KG1 (cell line): ENCODE results near the gene THSD4.
"Not testable (repeated sequence)": the region's sequence is repeated elsewhere in the genome, so short reads cannot be mapped to it uniquely, and the experiment has no call there.

ENCODE experiments used
- DNase-seq: peaks from one replicate; lab custom pipeline; 2025; lab: John Stamatoyannopoulos, UW

THSD4 gene

DNA sequence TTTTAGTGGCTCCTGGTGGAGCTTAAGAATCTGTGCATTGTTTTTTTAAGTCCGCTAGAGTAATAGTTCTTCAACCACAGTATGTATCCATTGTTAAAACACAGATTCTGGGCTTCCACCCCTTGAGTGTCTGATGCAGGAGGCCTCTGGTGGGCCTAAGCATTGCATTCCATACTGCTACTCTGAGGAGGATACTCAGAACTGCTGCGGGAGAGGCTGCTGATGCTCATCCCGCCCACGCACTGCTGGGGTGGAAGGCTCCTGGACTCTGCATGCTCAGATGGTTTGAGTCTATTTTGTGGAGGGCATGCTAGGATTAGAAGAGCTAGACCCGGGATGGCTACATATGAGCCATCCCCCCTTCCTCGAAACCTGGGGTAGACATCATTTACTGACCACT is 74.4 kb downstream of the THSD4 start:
- no peak for DNase-seq

GRCh38 chr15:71191296-71191695 is 76.0 kb downstream of the THSD4 start:
- no peak for DNase-seq

- DNase-seq, result no peak
Measured at GRCh38 chr15:71192816-71193215, 77.5 kb downstream of the THSD4 start.

DNA sequence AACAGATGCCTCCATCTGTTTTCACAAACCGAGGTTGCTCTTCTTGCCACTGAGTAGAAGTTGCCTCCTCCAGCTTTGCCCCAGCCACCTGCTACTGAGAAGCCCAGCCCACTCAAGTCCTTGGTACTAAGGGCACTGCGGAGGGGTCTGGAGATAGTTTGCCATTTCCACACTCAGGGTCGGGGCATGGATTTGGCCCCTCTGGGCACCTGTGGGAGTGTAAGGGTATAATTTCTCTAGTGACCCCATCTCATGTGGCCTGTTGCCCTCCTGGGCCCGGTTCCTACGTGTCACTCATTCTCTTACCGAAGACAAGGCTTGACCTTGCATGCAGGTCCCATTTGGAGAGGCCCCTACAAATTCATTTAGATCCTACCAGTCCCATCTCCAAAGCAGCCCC is 79.0 kb downstream of the THSD4 start:
- no peak for DNase-seq

GRCh38 chr15:71195242-71195641 is 80.0 kb downstream of the THSD4 start:
- DNase-seq, result no peak

DNA sequence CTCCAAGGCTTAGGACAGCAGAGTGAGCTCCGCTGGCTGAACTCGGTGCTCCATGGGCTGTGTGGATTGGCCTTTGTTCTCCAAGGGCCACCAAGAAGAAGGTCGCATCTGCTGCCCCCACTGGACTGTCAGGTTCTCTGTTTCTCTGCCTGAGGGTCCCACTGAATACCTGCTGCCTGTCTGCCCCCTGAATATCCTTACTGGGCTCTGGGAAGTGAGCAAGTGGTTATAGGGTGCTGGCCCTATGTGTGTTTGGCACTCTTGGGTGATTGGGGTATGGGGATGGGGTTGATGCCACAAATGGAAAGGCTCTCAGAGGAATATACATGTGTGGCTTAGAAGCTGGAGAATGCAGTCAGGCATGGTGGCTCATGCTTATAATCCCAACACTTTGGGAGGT is 82.3 kb downstream of the THSD4 start:
- no peak for DNase-seq

- no peak for DNase-seq
Measured at GRCh38 chr15:71198846-71199245, 83.6 kb downstream of the THSD4 start.

DNA sequence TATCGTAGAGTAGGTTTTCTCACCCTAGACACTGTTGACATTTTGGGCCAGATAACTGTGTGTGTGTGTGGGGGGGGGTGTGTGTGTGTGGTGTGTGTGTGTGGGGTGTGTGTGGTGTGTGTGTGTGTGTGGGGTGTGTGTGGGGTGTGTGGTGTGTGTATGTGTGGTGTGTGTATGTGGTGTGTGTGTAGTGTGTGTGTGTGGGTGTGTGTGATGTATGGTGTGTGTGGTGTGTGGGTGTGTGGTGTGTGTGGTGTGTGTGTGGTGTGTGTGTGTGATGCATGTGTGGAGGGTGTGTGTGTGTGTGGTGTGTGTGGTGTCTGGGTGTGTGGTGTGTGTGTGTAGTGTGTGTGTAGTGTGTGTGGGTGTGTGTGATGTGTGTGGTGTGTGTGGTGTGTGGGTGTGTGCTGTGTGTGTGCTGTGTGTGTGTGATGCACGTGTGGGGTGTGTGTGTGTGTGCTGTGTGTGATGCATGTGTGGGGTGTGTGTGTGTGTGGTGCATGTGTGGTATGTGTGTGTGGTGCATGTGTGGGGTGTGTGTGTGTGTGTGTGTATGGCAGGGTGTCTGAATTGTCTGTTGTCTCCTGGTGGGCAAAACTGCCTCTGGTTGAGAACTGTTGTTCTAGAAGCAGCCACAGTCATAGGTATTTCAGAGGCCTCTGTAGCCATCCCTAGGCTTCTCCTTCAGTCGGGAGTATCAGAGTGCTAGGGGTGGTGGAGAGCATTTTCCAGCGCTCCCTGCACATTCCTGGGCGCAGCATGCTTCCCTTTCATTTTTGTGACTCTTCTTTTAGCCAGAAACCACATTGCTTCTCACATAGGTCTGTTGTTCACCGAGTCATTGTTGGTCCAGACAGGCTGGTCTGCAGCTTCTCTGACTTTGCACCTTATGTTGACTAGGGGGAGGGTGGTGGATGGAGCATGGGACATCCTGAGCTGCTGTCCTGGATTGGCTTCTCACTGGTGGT is 84.4 kb downstream of the THSD4 start:
- DNase-seq, result no peak

DNA sequence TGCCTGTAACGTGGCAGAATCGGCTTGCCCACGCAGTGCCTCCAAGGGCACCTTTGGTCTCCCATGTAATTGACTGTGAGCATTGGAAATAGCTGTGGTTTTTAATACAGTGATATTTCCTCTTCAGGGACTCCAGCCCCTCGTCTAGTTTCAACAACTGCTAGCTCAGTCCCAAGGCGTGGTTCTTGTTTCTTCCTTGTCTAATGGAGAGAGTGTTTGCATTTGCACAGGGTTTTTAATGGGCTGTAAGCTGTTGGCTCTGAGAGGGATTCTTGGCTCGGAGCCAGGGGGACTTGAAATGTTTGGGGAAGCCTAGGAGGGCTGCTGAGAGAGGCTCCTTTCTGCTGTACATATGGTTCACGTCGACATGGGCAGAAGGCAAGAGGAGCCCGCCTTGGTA is 86.2 kb downstream of the THSD4 start:
- no peak for DNase-seq

GRCh38 chr15:71202712-71203111 is 87.4 kb downstream of the THSD4 start:
- no peak for DNase-seq

- no peak for DNase-seq
Measured at GRCh38 chr15:71203586-71204474, 88.6 kb downstream of the THSD4 start.

DNA sequence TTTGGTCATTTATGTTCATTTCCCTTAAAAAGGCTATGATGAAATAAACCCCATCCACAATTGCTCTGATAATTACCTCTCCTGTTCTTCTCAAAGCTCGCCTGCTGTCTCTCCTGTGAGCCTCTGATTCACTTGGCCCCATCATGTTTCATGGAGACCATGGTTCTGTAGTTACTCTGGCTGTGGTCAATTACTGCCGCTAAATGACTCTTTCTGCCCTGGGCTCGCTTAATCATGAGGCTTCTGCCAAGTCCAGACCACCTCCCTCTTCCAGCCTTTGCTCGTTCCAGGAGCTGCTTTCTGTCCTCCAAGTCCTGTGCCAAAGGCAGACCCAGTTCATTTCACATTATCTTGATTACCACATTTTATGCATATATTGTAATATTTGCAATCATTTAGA is 91.9 kb downstream of the THSD4 start:
- DNase-seq, result no peak

DNA sequence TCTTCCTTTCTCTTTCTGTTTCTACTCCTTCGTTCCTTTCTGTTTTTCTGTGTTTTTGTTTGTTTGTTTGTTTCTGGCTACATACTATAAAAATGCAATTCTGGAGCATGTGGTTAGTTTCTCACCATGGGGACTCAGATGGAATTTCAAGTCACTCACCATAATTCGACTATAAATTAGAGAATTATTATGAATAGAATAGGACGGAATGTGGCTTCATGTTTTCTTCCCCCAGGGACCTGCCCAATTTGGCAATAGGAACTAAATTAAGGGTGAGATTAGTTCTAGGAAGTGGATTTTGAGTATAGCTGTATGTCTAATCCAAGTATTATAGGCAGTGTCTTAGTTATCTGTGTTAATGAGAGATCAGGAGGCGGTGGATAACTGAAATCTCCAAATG is 96.9 kb downstream of the THSD4 start:
- DNase-seq, result no peak

GRCh38 chr15:71213943-71214342 is 98.7 kb downstream of the THSD4 start:
- DNase-seq, result not testable (repeated sequence)

DNA sequence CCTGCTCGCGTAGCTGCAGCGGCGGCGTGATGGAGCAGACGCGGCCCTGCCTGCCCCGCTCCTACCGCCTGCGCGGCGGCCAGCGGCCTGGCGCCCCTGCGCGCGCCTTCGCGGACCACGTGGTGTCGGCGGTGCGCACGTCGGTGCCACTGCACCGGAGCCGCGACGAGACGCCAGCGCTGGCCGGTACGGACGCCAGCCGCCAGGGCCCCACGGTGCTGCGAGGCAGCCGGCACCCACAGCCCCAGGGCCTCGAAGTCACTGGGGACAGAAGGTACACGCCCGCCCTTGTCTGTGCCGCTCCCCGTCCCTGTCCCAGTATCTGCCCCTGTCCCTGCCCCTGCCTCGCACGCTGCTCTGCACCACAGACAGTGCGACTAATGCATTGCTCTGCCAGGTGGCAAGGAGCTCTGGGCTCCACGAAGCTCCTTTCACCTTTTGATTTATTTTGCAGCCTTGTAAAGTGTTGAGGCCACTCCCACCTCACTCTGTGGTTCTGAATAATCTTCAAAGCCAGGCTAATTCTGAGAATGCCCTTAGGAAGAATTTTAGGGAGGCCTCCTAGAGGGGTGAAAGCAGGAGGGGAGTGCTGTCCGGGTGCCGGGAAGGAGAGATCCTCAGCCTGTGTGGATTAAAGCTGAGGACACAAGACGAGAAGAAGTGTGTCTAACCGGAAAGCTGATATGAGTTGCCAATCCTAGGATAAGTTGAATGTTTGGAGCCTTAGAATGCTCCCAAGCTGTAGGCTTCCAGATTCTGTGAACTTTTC is 100.0 kb downstream of the THSD4 start:
- DNase-seq, result no peak

DNA sequence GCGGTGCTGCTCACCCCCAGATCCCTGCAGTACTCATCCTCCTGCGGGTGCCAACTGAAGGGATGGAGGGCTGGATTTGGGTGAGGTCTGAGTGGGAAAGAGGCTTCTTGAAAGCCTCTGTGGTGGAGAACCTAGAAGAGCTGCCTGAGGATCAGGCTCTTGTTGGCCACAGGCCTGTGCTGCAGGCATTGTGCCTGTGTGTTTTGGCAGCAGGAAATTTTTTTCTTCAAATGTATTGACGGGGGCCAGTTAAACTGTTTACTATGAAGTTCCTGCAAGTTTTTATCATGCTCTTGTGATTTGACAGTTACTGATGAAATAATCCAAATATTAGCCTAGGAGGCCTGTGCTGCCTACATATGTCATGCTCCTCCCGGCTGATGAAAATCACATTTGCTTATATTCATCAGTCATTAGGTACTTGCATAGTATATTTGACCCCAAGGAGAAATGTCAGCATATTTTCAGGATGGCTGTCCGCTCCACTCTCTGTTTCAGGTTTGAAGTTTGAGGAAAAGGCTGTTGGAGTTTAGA is 103.1 kb downstream of the THSD4 start:
- DNase-seq, result no peak

GRCh38 chr15:71219101-71219500 is 103.8 kb downstream of the THSD4 start:
- no peak for DNase-seq

DNA sequence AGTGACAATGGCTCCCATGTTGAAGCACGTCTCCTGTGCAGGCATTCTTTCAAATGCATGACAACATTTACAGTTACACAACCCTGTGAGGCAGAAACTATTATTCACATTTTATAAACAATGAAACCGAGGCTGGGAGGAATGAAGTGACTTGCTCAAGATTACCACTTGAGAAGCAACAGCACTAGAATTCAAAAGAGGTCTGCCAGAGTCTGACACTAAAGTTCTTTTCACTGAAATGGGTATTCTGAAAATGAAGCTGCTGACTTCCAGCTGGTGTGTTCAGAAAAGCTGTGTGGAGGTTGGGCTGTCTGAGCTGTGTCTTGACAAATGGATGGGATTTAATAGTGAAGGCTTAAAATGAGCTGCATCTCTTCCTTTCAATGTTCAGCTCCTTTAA is 104.4 kb downstream of the THSD4 start:
- no peak for DNase-seq

DNA sequence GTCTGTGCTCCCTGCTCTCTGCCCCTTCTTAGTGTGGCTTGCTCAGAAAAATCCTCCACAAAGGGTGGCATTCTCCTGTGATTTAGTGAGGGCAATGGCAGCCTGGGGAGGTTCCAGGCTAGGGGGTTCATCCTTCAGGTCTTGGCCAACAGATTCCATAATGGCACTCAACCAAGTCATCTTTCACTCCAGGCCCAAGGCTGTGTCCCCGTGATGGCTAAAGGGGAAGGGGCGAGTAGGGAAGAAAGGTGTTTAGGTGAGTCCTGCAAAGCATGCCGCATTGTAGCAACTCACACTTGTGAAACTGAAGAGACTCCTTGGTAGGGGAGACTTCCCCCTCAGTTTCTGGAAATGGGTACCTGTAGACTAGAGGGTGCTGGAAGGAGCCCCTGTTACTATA is 105.6 kb downstream of the THSD4 start:
- no peak for DNase-seq

GRCh38 chr15:71221417-71221816 is 106.1 kb downstream of the THSD4 start:
- no peak for DNase-seq

- no peak for DNase-seq
Measured at GRCh38 chr15:71223516-71223915, 108.2 kb downstream of the THSD4 start.

GRCh38 chr15:71224024-71224423 is 108.8 kb downstream of the THSD4 start:
- DNase-seq, result no peak
